Activated naive CD8-positive, alpha-beta T cell treated with anti-CD3 and anti-CD28 coated beads, Interleukin-2, amount 50 U/mL, for 24 hours (primary cell): ENCODE measurements around the gene MYLK3.

Experiments
- ATAC-seq: fragments of 150-1000 bp; cut with Tn5 transposase; one replicate; pipeline ENCODE4 v1.10.0; 2021
- DNase-seq: peaks from one replicate; pipeline ENCODE4 v3.0.0; 2021
- H3K27ac Mint-ChIP-seq: one replicate; pipeline ENCODE4 v1.8.0; 2021; ENCODE audit warnings: mild to moderate bottlenecking, mixed read lengths
- H3K27me3 Mint-ChIP-seq: one replicate; pipeline ENCODE4 v1.8.0; 2021; ENCODE audit warnings: mixed read lengths
- H3K36me3 Mint-ChIP-seq: one replicate; pipeline ENCODE4 v1.8.0; 2021; ENCODE audit warnings: low read depth, mixed read lengths
- H3K4me1 Mint-ChIP-seq: one replicate; pipeline ENCODE4 v1.8.0; 2021; ENCODE audit warnings: mixed read lengths
- H3K4me3 Mint-ChIP-seq: one replicate; pipeline ENCODE4 v1.8.0; 2021; ENCODE audit warnings: mild to moderate bottlenecking, moderate library complexity, mixed read lengths
- H3K9me3 Mint-ChIP-seq: one replicate; pipeline ENCODE4 v1.8.0; 2021; ENCODE audit warnings: mixed read lengths

Gene MYLK3

GRCh38 chr16:46745617-46746016 lies 2.5 kb downstream of the MYLK3 start:
- DNase-seq (no peak), ATAC-seq (no peak)
- H3K27ac Mint-ChIP-seq = no peak overlapping the region
- no peaks in the 10 kb centered on the region for H3K9me3 Mint-ChIP-seq
- no peaks in the 10 kb centered on the region for H3K27me3 Mint-ChIP-seq
- H3K36me3 Mint-ChIP-seq = no peaks in the 10 kb centered on the region
- H3K4me3 Mint-ChIP-seq = no peak overlapping the region
- peaks cover 10% of the 10 kb centered on the region for H3K4me1 Mint-ChIP-seq

GRCh38 chr16:46743232-46743719 lies 4.9 kb downstream of the MYLK3 start:
- Mint-ChIP-seq H3K4me1 (peaks cover 10% of the 10 kb centered on the region), H3K36me3 (no peaks in the 10 kb centered on the region), H3K27me3 (no peaks in the 10 kb centered on the region), H3K9me3 (no peaks in the 10 kb centered on the region), H3K4me3 (no peak overlapping the region), H3K27ac (no peak overlapping the region)
- ATAC-seq (no peak), DNase-seq (no peak)

GRCh38 chr16:46739934-46740333 lies 8.2 kb downstream of the MYLK3 start:
- Mint-ChIP-seq H3K36me3 (no peaks in the 10 kb centered on the region), H3K4me1 (peaks cover 10% of the 10 kb centered on the region), H3K4me3 (no peak overlapping the region), H3K9me3 (no peaks in the 10 kb centered on the region), H3K27ac (no peak overlapping the region), H3K27me3 (no peaks in the 10 kb centered on the region)
- ATAC-seq (no peak), DNase-seq (no peak)

GRCh38 chr16:46737621-46738214 lies 10.4 kb downstream of the MYLK3 start:
- no peak for ATAC-seq
- Mint-ChIP-seq H3K27me3 (no peaks in the 10 kb centered on the region), H3K9me3 (no peaks in the 10 kb centered on the region), H3K36me3 (no peaks in the 10 kb centered on the region), H3K27ac (no peak overlapping the region), H3K4me1 (peaks cover 2% of the 10 kb centered on the region), H3K4me3 (no peak overlapping the region)
- DNase-seq = no peak

GRCh38 chr16:46736695-46737094 lies 11.4 kb downstream of the MYLK3 start:
- DNase-seq = no peak
- Mint-ChIP-seq H3K36me3 (no peaks in the 10 kb centered on the region), H3K27ac (no peak overlapping the region), H3K9me3 (no peaks in the 10 kb centered on the region), H3K27me3 (no peaks in the 10 kb centered on the region), H3K4me1 (no peaks in the 10 kb centered on the region), H3K4me3 (no peak overlapping the region)
- no peak for ATAC-seq

GRCh38 chr16:46733319-46733830 lies 14.8 kb downstream of the MYLK3 start:
- H3K4me3 Mint-ChIP-seq = no peak overlapping the region
- no peaks in the 10 kb centered on the region for H3K9me3 Mint-ChIP-seq
- H3K36me3 Mint-ChIP-seq = no peaks in the 10 kb centered on the region
- H3K27me3 Mint-ChIP-seq = no peaks in the 10 kb centered on the region
- H3K4me1 Mint-ChIP-seq = no peaks in the 10 kb centered on the region
- ATAC-seq = no peak
- no peak overlapping the region for H3K27ac Mint-ChIP-seq
- no peak for DNase-seq

GRCh38 chr16:46732561-46732960 lies 15.6 kb downstream of the MYLK3 start:
- Mint-ChIP-seq H3K9me3 (no peaks in the 10 kb centered on the region), H3K27me3 (no peaks in the 10 kb centered on the region), H3K36me3 (no peaks in the 10 kb centered on the region), H3K4me3 (no peak overlapping the region), H3K27ac (no peak overlapping the region), H3K4me1 (no peaks in the 10 kb centered on the region)
- DNase-seq (no peak), ATAC-seq (no peak)

- no peak for ATAC-seq
Observed at GRCh38 chr16:46731691-46732555, 16.2 kb downstream of the MYLK3 start.

GRCh38 chr16:46730801-46731690 lies 17.1 kb downstream of the MYLK3 start:
- no peaks in the 10 kb centered on the region for H3K9me3 Mint-ChIP-seq

More at GRCh38 chr16:46731691-46732555, 16.2 kb downstream of the MYLK3 start:
- Mint-ChIP-seq H3K27ac (no peak overlapping the region), H3K27me3 (no peaks in the 10 kb centered on the region), H3K4me3 (no peak overlapping the region), H3K9me3 (no peaks in the 10 kb centered on the region), H3K36me3 (no peaks in the 10 kb centered on the region), H3K4me1 (no peaks in the 10 kb centered on the region)
- DNase-seq = no peak

GRCh38 chr16:46730126-46730525 lies 18.0 kb downstream of the MYLK3 start:
- ATAC-seq (no peak), DNase-seq (no peak)
- Mint-ChIP-seq H3K4me1 (no peaks in the 10 kb centered on the region), H3K36me3 (no peaks in the 10 kb centered on the region), H3K27ac (no peak overlapping the region), H3K4me3 (no peak overlapping the region), H3K9me3 (no peaks in the 10 kb centered on the region), H3K27me3 (no peaks in the 10 kb centered on the region)

More at GRCh38 chr16:46730801-46731690, 17.1 kb downstream of the MYLK3 start:
- ATAC-seq (no peak), DNase-seq (no peak)
- Mint-ChIP-seq H3K27me3 (no peaks in the 10 kb centered on the region), H3K36me3 (no peaks in the 10 kb centered on the region), H3K4me3 (no peak overlapping the region), H3K27ac (no peak overlapping the region), H3K4me1 (no peaks in the 10 kb centered on the region)

- no peak overlapping the region for H3K4me3 Mint-ChIP-seq
- no peaks in the 10 kb centered on the region for H3K27me3 Mint-ChIP-seq
- ATAC-seq (no peak), DNase-seq (no peak)
- no peak overlapping the region for H3K27ac Mint-ChIP-seq
- no peaks in the 10 kb centered on the region for H3K4me1 Mint-ChIP-seq
- no peaks in the 10 kb centered on the region for H3K36me3 Mint-ChIP-seq
- H3K9me3 Mint-ChIP-seq = no peaks in the 10 kb centered on the region
Observed at GRCh38 chr16:46729326-46729995, 18.7 kb downstream of the MYLK3 start.

GRCh38 chr16:46728806-46729205 lies 19.3 kb downstream of the MYLK3 start:
- Mint-ChIP-seq H3K27me3 (no peaks in the 10 kb centered on the region), H3K9me3 (no peaks in the 10 kb centered on the region), H3K27ac (no peak overlapping the region), H3K4me1 (no peaks in the 10 kb centered on the region), H3K36me3 (no peaks in the 10 kb centered on the region), H3K4me3 (no peak overlapping the region)
- DNase-seq = no peak
- no peak for ATAC-seq

- ATAC-seq = no peak
Observed at GRCh38 chr16:46727630-46728029, 20.5 kb downstream of the MYLK3 start.

GRCh38 chr16:46727184-46727583 lies 21.0 kb downstream of the MYLK3 start:
- ATAC-seq (no peak), DNase-seq (no peak)
- Mint-ChIP-seq H3K9me3 (no peaks in the 10 kb centered on the region), H3K27ac (no peak overlapping the region), H3K27me3 (no peaks in the 10 kb centered on the region), H3K36me3 (no peaks in the 10 kb centered on the region), H3K4me1 (no peaks in the 10 kb centered on the region), H3K4me3 (no peak overlapping the region)

More at GRCh38 chr16:46727630-46728029, 20.5 kb downstream of the MYLK3 start:
- H3K27ac Mint-ChIP-seq = no peak overlapping the region
- no peaks in the 10 kb centered on the region for H3K36me3 Mint-ChIP-seq
- H3K4me1 Mint-ChIP-seq = no peaks in the 10 kb centered on the region
- no peaks in the 10 kb centered on the region for H3K27me3 Mint-ChIP-seq
- no peak overlapping the region for H3K4me3 Mint-ChIP-seq
- H3K9me3 Mint-ChIP-seq = no peaks in the 10 kb centered on the region
- DNase-seq = no peak
